WTC11 (cell line): ENCODE measurements around the gene RABEP1. TPM values are rescaled to one million over a fixed set of nuclear protein-coding genes. Genes with fewer than 3 reads are reported as not detected.

Experiments used
- ATAC-seq: fragments of 200-7000 bp; cut with Tn5 transposase; 2 replicates; pipeline ENCODE4 v1.10.0; 2021; ENCODE audit warnings: mild to moderate bottlenecking, moderate library complexity
- CTCF ChIA-PET: fragments of 300-600 bp; sonication (Branson Sonifier 250); formaldehyde crosslinking; loops from one replicate; lab custom pipeline; 2021; ENCODE audit warnings: antibody characterized with exemption; lab: Charles Lee
- POLR2A ChIA-PET: fragments of 350-600 bp; sonication (Branson Sonifier 250); formaldehyde crosslinking; loops from one replicate; lab custom pipeline; 2021; ENCODE audit warnings: antibody characterized with exemption; lab: Charles Lee
- DNase-seq: peaks from one replicate; pipeline ENCODE4 v3.0.0; 2021; ENCODE audit warnings: low spot score
- H3K27ac Mint-ChIP-seq: 2 replicates; pipeline ENCODE4 v1.8.0; 2021; ENCODE audit warnings: mixed read lengths
- H3K27me3 Mint-ChIP-seq: 2 replicates; pipeline ENCODE4 v1.8.0; 2021; ENCODE audit warnings: low read depth, mild to moderate bottlenecking, moderate library complexity, mixed read lengths
- H3K36me3 Mint-ChIP-seq: 2 replicates; pipeline ENCODE4 v1.8.0; 2021; ENCODE audit warnings: mixed read lengths
- H3K4me1 Mint-ChIP-seq: 2 replicates; pipeline ENCODE4 v1.8.0; 2022; ENCODE audit warnings: mixed read lengths
- H3K4me3 Mint-ChIP-seq: 2 replicates; pipeline ENCODE4 v1.8.0; 2021; ENCODE audit warnings: mild to moderate bottlenecking, moderate library complexity, mixed read lengths
- H3K9me3 Mint-ChIP-seq: 2 replicates; pipeline ENCODE4 v1.8.0; 2021; ENCODE audit warnings: mixed read lengths
- ATF1 ChIP-seq: sonication (generic); formaldehyde crosslinking; IDR thresholded peaks from 2 replicates; pipeline ENCODE4 v1.8.1; 2023; ENCODE audit warnings: mild to moderate bottlenecking, moderate library complexity, missing genetic modification reagents
- ATF2 ChIP-seq: sonication (generic); formaldehyde crosslinking; IDR thresholded peaks from 2 replicates; pipeline ENCODE4 v1.8.1; 2022; ENCODE audit warnings: low read depth, missing genetic modification reagents, borderline replicate concordance
- CTCF ChIP-seq: fragments of 200-600 bp; IDR thresholded peaks from 2 replicates; pipeline ENCODE4 v1.8.0; 2022; ENCODE audit warnings: antibody characterized with exemption
- E2F1 ChIP-seq: sonication (generic); formaldehyde crosslinking; IDR thresholded peaks from 2 replicates; pipeline ENCODE4 v1.8.0; 2022; ENCODE audit warnings: mild to moderate bottlenecking, missing genetic modification reagents
- ERG ChIP-seq: fragments of 250-450 bp; sonication (Bioruptor Pico); IDR thresholded peaks from 2 replicates; pipeline ENCODE4 v1.8.0; 2021; ENCODE audit warnings: mild to moderate bottlenecking
- HMGA2 ChIP-seq: fragments of 250-450 bp; sonication (Bioruptor Pico); IDR thresholded peaks from 2 replicates; pipeline ENCODE4 v1.4.0; 2021; ENCODE audit warnings: mild to moderate bottlenecking, moderate library complexity
- IRF1 ChIP-seq: sonication (generic); formaldehyde crosslinking; IDR thresholded peaks from 2 replicates; pipeline ENCODE4 v1.8.0; 2023; ENCODE audit warnings: missing genetic modification reagents
- KAT7 ChIP-seq: sonication (generic); formaldehyde crosslinking; IDR thresholded peaks from 2 replicates; pipeline ENCODE4 v1.8.1; 2023; ENCODE audit warnings: missing genetic modification reagents, mild to moderate bottlenecking, borderline replicate concordance
- NFE2L1 ChIP-seq: sonication (generic); formaldehyde crosslinking; IDR thresholded peaks from 2 replicates; pipeline ENCODE4 v1.8.1; 2023; ENCODE audit warnings: missing genetic modification reagents
- NFYB ChIP-seq: sonication (generic); formaldehyde crosslinking; conservative IDR thresholded peaks from 2 replicates; pipeline ENCODE4 v1.8.0; 2022; ENCODE audit warnings: low read depth, missing genetic modification reagents
- NR2C2 ChIP-seq: sonication (generic); formaldehyde crosslinking; IDR thresholded peaks from 2 replicates; pipeline ENCODE4 v1.8.0; 2022; ENCODE audit warnings: mild to moderate bottlenecking, missing genetic modification reagents
- RORB ChIP-seq: fragments of 250-450 bp; sonication (Bioruptor Pico); IDR thresholded peaks from 2 replicates; pipeline ENCODE4 v1.9.0; 2021; ENCODE audit warnings: mild to moderate bottlenecking
- SMAD4 ChIP-seq: sonication (generic); formaldehyde crosslinking; IDR thresholded peaks from 2 replicates; pipeline ENCODE4 v1.8.0; 2022; ENCODE audit warnings: mild to moderate bottlenecking, missing genetic modification reagents
- TEAD4 ChIP-seq: sonication (generic); formaldehyde crosslinking; IDR thresholded peaks from 2 replicates; pipeline ENCODE4 v1.8.0; 2022; ENCODE audit warnings: mild to moderate bottlenecking, missing genetic modification reagents
- USF2 ChIP-seq: sonication (generic); formaldehyde crosslinking; IDR thresholded peaks from 2 replicates; pipeline ENCODE4 v1.8.1; 2023; ENCODE audit warnings: mild to moderate bottlenecking, missing genetic modification reagents, moderate library complexity
- ZBTB43 ChIP-seq: sonication (generic); formaldehyde crosslinking; IDR thresholded peaks from 2 replicates; pipeline ENCODE4 v1.8.1; 2023; ENCODE audit warnings: mild to moderate bottlenecking, missing genetic modification reagents
- ZMAT4 ChIP-seq: fragments of 250-450 bp; sonication (Bioruptor Pico); IDR thresholded peaks from 2 replicates; pipeline ENCODE4 v1.9.0; 2021; ENCODE audit warnings: mild to moderate bottlenecking
- ZNF121 ChIP-seq: sonication (generic); formaldehyde crosslinking; IDR thresholded peaks from 2 replicates; pipeline ENCODE4 v1.8.0; 2023; ENCODE audit warnings: missing genetic modification reagents
- ZNF219 ChIP-seq: sonication (generic); formaldehyde crosslinking; IDR thresholded peaks from 2 replicates; pipeline ENCODE4 v1.8.0; 2023; ENCODE audit warnings: missing genetic modification reagents, mild to moderate bottlenecking, borderline replicate concordance
- ZNF232 ChIP-seq: sonication (generic); formaldehyde crosslinking; IDR thresholded peaks from 2 replicates; pipeline ENCODE4 v1.8.0; 2022; ENCODE audit warnings: mild to moderate bottlenecking, missing genetic modification reagents
- ZNF317 ChIP-seq: sonication (generic); formaldehyde crosslinking; IDR thresholded peaks from 2 replicates; pipeline ENCODE4 v1.8.1; 2023; ENCODE audit warnings: low read depth, mild to moderate bottlenecking, moderate library complexity, missing genetic modification reagents, borderline replicate concordance
- ZNF512 ChIP-seq: sonication (generic); formaldehyde crosslinking; IDR thresholded peaks from 2 replicates; pipeline ENCODE4 v1.8.1; 2022; ENCODE audit warnings: missing genetic modification reagents, borderline replicate concordance
- total RNA-seq: library from RNA; stranded (reverse); gene quantifications from 3 replicates; pipeline ENCODE4 v1.2.3, GENCODE V29; 2021

Gene RABEP1
- total RNA-seq, 1 experiment from 2014 or later, result 40.9 TPM

- TF ChIP-seq ZNF512 (no peak), ATF1 (CRISPR knock-in tag) (no peak), KAT7 (CRISPR knock-in tag) (no peak), TEAD4 (CRISPR knock-in tag) (no peak), ERG (no peak), CTCF (no peak), ATF2 (CRISPR knock-in tag) (no peak), HMGA2 (CRISPR knock-in tag) (no peak)
Measured at GRCh38 chr17:5344914-5345313, 62.8 kb downstream of the RABEP1 start (continued).

GRCh38 chr17:5352681-5353289 lies 70.7 kb downstream of the RABEP1 start:
- H3K4me3 Mint-ChIP-seq, result no peak overlapping the region
- POLR2A ChIA-PET, result no interaction called here
- H3K4me1 Mint-ChIP-seq, result peaks cover 5% of the 10 kb centered on the region
- no peak overlapping the region for H3K27ac Mint-ChIP-seq
- TF ChIP-seq ZNF121, result no peak
- no peak for TF ChIP-seq ZNF219
- no peak for TF ChIP-seq NFYB (CRISPR knock-in tag)
- no peak for TF ChIP-seq ZNF317
- no peak for TF ChIP-seq IRF1 (CRISPR knock-in tag)
- TF ChIP-seq RORB (CRISPR knock-in tag), result no peak
- no peak for TF ChIP-seq NFE2L1 (CRISPR knock-in tag)
- CTCF ChIA-PET, result no interaction called here
- DNase-seq (no peak), ATAC-seq (no peak)
- no peaks in the 10 kb centered on the region for H3K27me3 Mint-ChIP-seq
- peaks cover 33% of the 10 kb centered on the region for H3K36me3 Mint-ChIP-seq
- no peaks in the 10 kb centered on the region for H3K9me3 Mint-ChIP-seq

- ATAC-seq (no peak), DNase-seq (no peak)
- ChIA-PET CTCF (no interaction called here), POLR2A (no interaction called here)
- H3K27ac Mint-ChIP-seq, result no peak overlapping the region
- H3K27me3 Mint-ChIP-seq, result no peaks in the 10 kb centered on the region
- peaks cover 39% of the 10 kb centered on the region for H3K36me3 Mint-ChIP-seq
- no peak overlapping the region for H3K4me3 Mint-ChIP-seq
- no peaks in the 10 kb centered on the region for H3K9me3 Mint-ChIP-seq
- H3K4me1 Mint-ChIP-seq, result peaks cover 5% of the 10 kb centered on the region
- no peak for TF ChIP-seq ZBTB43
- no peak for TF ChIP-seq E2F1 (CRISPR knock-in tag)
- TF ChIP-seq NR2C2, result no peak
- no peak for TF ChIP-seq ZMAT4 (CRISPR knock-in tag)
- TF ChIP-seq ZNF317, result no peak
- TF ChIP-seq USF2, result no peak
- no peak for TF ChIP-seq ZNF232 (CRISPR knock-in tag)
- no peak for TF ChIP-seq NFYB (CRISPR knock-in tag)
- no peak for TF ChIP-seq SMAD4 (CRISPR knock-in tag)
Measured at GRCh38 chr17:5354310-5354709, 72.2 kb downstream of the RABEP1 start.
